ENCODE measurements around the gene ABHD18.
"Not testable (repeated sequence)": the region's sequence is repeated elsewhere in the genome, so short reads cannot be mapped to it uniquely, and the experiment has no call there.

ABHD18 gene

DNA sequence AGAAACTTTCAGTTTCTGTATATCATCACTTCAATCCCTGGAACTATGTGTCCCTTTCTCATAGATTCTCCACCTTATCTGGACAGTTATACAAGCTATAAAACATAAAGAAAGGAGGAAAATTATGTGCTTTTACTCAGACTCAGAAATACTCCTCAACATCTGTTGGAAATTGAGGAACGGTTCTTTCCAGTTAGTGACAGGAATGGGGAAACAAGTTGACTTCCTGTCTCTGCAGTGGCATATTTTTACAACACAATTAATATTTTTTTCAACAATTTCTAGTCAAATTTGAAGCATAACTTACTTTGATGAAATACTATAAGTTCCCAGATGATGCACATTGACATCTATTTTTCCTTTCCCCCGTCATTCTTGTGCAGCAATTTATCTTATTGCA is 27.9 kb downstream of the ABHD18 start:
- no peak for DNase-seq (ENCODE audit: low read depth in 2 of 2)

DNA sequence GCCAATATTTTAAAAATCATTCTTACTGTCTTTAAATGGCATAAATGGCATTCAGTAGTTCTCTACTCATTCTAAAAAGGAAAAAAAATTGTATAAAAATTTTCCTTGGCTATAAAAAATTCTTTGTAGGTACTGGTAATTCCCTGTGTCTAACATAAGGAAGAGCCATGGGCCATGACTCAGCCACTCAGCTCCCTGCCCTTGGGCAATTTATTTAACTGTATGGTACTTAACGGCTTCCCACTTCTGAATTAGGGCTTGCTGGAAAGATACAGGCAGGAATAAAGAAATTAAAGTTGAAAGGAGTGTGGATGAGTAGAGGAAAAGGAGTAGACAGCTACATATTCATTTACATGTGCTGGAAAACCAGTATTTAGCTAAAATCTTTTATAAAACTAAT is 30.6 kb downstream of the ABHD18 start:
- no peak for DNase-seq (ENCODE audit: low read depth in 2 of 2)

- DNase-seq (ENCODE audit: low read depth in 2 of 2), result not testable (repeated sequence)
Measured at GRCh38 chr4:127996521-127996920, 31.3 kb downstream of the ABHD18 start.

DNA sequence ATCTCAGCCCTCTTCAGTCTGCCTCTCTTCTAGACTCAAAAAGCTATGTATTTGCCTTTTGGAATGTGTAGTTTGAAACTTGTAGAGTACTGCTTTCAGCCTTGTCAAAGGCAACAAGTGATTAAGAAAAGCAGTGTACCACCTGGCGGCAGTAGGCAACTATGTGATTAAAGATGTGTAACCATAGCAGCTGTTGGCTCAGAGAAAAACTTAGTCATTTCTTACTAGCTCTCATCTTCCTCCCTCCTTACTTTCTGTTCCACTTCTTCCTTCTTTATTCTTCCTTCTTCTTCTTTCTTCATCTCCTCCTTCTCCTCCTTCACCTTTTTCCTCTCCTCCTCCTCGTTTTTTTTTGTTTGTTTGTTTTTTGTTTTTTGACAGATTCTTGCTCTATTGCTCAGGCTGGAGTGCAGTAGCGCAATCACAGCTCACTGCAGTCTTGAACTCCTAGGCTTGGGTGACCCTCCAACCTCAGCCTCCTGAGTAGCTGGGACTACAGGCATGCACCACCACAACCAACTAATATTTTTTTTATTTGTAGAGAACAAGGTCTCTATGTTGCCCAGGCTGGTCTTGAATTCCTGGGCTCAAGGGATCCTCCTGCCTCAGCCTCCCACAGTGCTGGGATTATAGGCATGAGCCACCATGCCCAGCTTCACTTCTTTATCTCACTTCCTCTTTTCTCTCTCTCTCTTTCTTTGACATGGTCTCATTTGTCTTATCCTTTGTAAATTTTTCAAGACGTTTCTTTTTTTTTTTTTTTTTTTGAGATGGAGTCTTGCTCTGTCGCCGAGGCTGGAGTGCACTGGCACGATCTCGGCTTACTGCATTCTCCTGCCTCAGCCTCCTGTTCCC is 32.6 kb downstream of the ABHD18 start:
- no peak for DNase-seq (ENCODE audit: low read depth in 2 of 2)

DNA sequence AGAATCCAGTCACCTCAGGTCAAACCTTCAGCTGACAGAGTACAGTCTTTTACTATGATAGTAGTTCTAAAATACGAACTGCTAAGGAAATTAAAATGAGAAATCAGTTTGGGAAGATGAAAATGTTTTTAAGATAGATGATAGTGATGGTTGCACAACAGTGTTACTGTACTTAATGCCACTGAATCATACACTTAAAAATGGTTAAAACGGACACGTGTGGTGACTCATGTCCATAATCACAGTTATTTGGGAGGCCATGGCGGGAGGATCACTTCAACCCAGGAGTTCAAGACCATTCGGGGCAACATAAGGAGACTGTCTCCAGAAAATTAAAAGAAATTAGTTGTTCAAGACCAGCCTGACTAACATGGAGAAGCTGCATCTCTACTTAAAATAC is 41.4 kb downstream of the ABHD18 start:
- no peak for DNase-seq (ENCODE audit: low read depth in 2 of 2)

GRCh38 chr4:128009428-128009827 is 44.2 kb downstream of the ABHD18 start:
- no peak for DNase-seq (ENCODE audit: low read depth in 2 of 2)

- no peak for DNase-seq (ENCODE audit: low read depth in 2 of 2)
Measured at GRCh38 chr4:128025319-128025718, 60.1 kb downstream of the ABHD18 start.

DNA sequence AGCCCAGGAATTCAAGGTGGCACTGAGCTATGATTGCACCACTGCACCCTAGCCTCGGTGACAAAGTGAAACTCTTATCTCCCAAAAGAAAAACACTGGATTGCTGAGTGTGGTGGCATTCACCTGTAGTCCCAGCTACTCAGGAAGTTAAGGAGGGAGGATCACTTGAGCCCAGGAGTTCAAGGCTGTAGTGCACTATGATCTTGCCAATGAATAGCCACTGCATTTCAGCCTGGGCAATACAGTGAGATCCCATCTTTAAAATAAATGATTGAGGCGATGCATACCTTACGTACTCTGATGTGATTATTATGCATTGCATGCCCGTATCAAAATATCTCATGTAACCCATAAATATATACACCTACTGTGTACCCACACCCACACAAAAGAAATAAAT is 64.7 kb downstream of the ABHD18 start:
- DNase-seq (ENCODE audit: low read depth in 2 of 2), result no peak

GRCh38 chr4:128031756-128032384 is 66.7 kb downstream of the ABHD18 start:
- no peak for DNase-seq (ENCODE audit: low read depth in 2 of 2)

- no peak for DNase-seq (ENCODE audit: low read depth in 2 of 2)
Measured at GRCh38 chr4:128039568-128039967, 74.4 kb downstream of the ABHD18 start.

GRCh38 chr4:128047019-128047418 is 81.8 kb downstream of the ABHD18 start:
- DNase-seq (ENCODE audit: low read depth in 2 of 2), result not testable (repeated sequence)

GRCh38 chr4:128047514-128047913 is 82.3 kb downstream of the ABHD18 start:
- DNase-seq (ENCODE audit: low read depth in 2 of 2), result not testable (repeated sequence)

GRCh38 chr4:128051229-128051628 is 86.0 kb downstream of the ABHD18 start:
- DNase-seq (ENCODE audit: low read depth in 2 of 2), result not testable (repeated sequence)

- DNase-seq (ENCODE audit: low read depth in 2 of 2), result not testable (repeated sequence)
Measured at GRCh38 chr4:128054907-128055306, 89.7 kb downstream of the ABHD18 start.

DNA sequence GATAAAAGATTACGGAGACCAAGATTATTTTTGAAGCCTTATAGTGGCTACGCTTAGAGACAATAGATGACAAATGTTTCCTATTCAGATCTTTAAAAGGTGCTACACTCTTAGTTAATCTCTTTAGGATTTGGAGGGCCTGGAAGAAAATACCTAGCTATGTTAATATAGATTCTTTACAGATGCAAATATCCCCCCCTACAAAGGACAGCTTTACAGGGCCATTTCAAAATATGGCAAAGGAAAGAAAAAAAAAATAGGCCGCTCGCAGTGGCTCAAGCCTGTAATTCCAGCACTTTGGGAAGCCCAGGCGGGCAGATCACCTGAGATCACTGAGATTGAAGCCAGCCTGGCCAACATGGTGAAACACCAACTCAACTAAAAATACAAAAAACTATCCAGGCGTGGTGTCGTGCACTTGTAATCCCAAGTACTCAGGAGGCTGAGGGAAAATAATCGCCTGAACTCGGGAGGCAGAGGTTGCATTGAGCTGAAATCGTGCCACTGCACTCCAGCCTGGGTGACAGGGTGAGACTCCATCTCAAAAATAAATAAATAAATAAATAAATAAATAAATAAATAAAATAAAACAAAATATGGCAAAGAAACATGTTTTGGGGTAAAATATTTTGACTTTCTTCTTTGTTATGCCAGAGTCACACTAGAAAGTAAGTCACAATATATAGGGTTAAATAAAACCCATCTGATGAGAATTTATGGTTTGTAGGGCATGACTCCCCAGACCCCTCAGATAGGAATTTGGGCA is 90.4 kb downstream of the ABHD18 start:
- not testable (repeated sequence) for DNase-seq (ENCODE audit: low read depth in 2 of 2)

GRCh38 chr4:128056396-128056795 is 91.2 kb downstream of the ABHD18 start:
- DNase-seq (ENCODE audit: low read depth in 2 of 2), result no peak

DNA sequence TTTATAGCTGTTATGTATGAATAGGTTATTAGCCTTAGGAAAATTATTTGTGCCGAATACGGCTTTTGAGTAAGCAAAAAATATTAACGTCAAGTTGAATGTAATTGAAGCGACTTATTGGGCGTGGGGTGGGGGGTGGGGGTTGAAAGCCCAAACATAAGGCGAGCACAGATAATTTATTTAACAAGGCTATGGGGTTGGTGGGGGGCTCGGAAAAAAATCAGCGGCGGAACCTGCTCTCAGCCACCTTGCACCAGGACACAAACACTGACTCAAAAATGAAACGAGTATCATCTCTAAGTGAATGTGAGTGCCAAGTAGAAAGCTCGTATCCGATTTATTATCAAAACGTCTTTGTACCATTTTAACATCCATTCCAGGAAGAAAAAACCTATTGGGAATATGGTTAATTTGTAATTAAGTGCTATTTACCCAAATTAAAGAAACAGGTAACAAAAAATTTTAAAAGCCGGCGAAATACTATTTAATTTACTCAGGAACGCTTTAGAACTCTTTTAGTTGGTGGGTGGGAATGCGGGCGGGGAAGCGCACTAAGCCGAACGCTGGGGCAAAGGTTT is 95.0 kb downstream of the ABHD18 start:
- no peak for DNase-seq (ENCODE audit: low read depth in 2 of 2)

- peak; percentile 91 to 92 for DNase-seq (ENCODE audit: low read depth in 2 of 2)
Measured at GRCh38 chr4:128060699-128061565, 95.7 kb downstream of the ABHD18 start, which contains the start of gene LARP1B. TSS of gene LARP1B (plus strand) at chr4:128061312. CDS start at chr4:128074952, 13,640 bp downstream.

- no peak for DNase-seq (ENCODE audit: low read depth in 2 of 2)
Measured at GRCh38 chr4:128061566-128062536, 96.6 kb downstream of the ABHD18 start.

- not testable (repeated sequence) for DNase-seq (ENCODE audit: low read depth in 2 of 2)
Measured at GRCh38 chr4:128066453-128066820, 101.2 kb downstream of the ABHD18 start.

Measured in fibroblast of skin of left quadriceps (primary cell).